Superior temporal gyrus (tissue), 1 donor: ENCODE measurements around the gene KDM4B.

ENCODE experiments used
- DNase-seq: peaks from one replicate; pipeline ENCODE4 v3.0.0-alpha.2; 2016; ENCODE audit errors: extremely low spot score

KDM4B gene

GRCh38 chr19:5122671-5123409 is 153.9 kb downstream of the KDM4B start:
- no peak for DNase-seq

GRCh38 chr19:5123646-5124045 is 154.7 kb downstream of the KDM4B start:
- DNase-seq: no peak

- no peak for DNase-seq
These were observed 155.4 kb downstream of the KDM4B start for GRCh38 chr19:5124111-5124855.

GRCh38 chr19:5125376-5125775 is 156.5 kb downstream of the KDM4B start:
- DNase-seq: no peak

DNA sequence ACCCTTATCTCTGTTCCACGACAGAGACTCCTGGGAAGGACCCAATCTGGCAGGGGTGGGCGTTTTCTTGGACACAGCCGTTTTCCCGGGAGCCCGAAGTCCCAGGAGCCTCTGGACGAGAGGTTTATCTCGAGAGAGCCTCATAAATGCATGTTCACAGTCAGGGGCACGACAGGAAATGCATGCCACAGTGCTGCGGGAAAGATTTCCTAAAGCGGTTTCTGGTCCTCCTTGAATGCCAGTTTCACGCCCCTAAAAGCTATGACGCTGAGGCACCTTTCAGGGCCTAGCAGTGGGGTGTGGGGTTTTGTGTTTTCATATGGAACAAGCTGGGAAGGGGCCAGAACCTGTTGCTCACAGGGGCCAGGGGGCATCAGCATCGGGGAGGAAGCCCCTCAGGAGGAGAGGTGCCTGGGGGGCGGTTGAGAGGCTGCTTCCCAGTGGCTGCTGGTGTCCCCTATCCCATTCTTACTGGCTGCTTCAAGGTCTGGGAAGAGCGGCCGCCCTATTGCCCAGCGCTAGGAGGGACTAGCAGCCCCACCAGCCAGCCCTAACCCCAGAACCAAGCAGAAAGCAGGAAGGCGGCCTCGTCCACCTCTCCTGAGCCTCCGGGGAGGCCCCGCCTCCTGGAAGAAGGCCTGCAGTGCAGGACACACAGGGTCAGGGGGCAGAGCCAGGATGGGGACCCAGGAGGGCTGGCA is 157.0 kb downstream of the KDM4B start:
- DNase-seq: no peak

DNA sequence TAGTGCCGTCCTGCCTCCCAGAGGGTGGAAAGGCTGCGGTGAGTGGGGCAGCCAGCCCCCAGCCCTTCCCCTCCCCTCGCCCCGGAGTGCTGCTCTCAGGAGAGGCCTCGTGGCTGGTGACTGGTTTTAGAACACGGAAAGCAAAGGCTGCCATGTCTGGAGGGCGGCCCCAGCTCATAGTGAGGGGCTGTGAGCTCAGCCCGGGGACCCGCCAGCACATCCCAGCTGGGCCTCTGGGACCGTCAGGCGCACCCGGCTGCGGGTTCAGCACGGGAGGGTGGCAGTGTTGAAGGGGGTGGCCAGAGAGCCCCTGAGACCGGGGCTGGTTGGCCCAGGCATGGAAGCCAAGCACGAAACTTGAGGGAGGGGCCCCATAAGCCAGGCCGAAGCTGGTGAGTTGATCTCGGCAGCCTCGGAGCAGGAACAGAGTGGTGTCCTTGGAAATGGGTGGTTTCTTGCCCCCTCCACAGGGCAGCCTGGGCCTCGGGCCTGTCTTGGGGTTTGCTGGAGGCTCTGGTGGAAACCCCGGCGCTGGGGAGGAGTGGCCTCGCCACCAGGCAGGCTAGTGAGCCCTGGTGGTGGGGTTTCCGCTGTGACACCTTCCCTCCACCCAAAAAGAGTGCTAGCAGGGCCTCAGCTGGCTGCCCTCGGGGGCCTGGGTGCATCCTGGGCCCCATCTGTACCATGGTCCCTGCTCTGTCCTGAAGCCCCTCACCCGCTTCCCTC is 157.7 kb downstream of the KDM4B start:
- DNase-seq: no peak

DNA sequence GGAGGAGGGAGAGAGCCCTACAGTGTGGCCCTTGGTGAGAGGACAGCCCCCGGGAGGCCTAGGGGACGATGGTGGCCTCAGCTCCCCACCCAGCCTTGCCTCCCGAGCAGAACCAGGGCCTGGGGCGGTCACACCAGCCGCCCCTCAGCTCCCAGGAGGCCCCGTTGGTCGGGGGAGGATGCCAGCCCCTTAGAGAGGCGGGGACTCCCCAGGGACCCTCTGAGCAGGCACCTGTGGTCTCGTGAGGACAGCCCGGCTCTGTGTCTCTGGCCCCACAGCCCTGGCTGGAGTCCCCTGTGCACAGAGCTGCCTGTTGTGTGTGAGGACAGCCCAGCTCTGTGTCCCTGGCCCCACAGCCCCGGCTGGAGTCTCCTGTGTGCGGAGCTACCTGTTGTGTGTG is 158.8 kb downstream of the KDM4B start:
- no peak for DNase-seq

DNA sequence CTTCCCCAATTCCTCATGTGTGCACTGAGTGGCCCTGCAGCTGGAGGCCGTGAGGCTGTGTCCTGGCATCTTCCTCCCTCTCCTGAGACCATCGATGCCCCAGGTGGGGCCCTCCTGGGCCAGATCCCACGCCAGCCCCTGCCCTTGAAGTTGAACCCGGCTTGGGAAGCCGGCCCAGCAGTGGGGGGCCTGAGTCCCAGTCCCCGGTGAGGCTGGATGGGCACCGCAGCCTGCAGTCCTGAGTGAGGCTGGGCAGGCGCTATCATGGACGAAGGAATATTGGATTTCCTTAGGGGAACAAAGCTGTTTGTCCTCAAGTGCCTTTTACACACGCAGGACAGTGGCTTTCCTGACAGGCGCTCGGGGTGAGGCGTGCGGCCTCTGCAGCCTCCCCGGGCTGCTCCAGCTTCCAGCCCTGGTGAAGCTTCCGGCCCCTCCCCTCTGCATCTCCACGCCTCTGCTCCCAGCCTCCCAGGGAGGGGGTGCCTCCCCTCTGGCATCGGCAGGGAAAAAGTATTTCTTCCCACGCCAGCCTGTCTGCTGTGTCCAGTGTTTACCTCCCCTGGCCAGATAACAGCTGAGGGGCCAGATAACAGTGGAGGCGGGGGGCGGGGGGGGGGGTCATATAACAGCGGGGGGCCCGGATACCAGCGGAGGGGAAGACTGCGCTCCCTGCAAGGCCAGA is 159.5 kb downstream of the KDM4B start:
- no peak for DNase-seq

DNA sequence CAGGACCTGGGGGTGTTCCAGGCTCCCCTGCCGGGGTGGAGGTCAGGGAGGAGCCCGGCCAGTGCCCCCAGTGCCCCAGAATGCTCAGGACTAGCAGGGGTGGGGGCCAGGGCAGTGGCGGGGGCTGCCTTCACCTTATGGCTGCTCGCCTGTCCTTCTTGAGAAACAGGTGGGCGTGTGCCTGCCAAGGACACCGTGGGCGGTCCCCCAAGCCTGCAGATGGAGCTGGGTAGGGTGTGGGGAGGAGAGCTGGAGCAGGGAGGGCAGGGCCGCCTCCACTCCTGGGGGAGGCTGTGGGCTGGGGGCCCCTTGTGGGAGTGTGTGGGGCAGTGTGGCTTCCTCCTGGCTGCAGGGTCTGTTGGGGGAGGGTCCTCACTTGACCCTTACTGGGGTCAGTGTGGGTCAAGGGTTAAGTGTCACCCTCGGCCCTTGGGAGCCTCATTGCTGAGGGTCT is 160.1 kb downstream of the KDM4B start:
- no peak for DNase-seq

DNA sequence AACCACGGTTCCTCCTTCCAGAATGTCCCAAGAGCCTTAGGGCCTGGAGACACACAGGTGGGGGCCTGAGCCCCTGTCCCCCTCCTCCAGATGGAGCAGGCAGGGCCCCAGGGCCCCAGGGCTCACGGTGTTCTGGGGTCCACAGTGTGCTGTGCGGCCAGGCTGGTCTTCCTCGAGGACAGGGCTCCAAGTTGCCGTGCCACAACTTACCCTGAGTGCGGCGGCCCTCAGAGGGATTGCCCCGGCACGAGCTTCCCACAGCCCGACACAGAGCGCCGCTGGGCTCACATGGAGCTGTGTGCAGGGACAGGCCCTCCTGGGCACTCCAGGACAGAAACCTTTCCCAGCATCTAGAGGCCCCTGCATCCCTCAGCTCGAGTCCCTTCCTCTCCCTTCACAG is 160.8 kb downstream of the KDM4B start:
- no peak for DNase-seq

GRCh38 chr19:5130371-5131030 is 161.6 kb downstream of the KDM4B start:
- DNase-seq: no peak

- no peak for DNase-seq
These were observed 162.2 kb downstream of the KDM4B start for GRCh38 chr19:5131031-5131505.

GRCh38 chr19:5131506-5132205 is 162.7 kb downstream of the KDM4B start:
- DNase-seq: no peak

DNA sequence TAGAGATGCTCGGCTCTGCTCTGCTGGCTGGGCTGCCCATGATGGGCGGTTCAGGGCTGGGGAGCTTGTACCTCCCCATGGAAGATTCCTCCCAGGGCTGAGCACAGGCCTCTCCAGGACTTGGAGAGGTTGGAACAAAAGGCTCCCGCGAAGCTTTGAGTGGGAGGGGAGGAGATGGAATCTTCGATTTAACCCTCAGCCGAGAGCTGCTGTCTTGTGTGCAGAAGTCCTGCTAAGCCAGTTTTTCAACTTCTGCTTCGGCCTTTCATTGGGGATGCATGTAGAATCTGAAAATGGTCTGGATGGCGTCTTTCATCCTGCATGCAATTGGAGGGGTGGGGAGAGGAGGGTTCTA is 163.3 kb downstream of the KDM4B start:
- DNase-seq: no peak

DNA sequence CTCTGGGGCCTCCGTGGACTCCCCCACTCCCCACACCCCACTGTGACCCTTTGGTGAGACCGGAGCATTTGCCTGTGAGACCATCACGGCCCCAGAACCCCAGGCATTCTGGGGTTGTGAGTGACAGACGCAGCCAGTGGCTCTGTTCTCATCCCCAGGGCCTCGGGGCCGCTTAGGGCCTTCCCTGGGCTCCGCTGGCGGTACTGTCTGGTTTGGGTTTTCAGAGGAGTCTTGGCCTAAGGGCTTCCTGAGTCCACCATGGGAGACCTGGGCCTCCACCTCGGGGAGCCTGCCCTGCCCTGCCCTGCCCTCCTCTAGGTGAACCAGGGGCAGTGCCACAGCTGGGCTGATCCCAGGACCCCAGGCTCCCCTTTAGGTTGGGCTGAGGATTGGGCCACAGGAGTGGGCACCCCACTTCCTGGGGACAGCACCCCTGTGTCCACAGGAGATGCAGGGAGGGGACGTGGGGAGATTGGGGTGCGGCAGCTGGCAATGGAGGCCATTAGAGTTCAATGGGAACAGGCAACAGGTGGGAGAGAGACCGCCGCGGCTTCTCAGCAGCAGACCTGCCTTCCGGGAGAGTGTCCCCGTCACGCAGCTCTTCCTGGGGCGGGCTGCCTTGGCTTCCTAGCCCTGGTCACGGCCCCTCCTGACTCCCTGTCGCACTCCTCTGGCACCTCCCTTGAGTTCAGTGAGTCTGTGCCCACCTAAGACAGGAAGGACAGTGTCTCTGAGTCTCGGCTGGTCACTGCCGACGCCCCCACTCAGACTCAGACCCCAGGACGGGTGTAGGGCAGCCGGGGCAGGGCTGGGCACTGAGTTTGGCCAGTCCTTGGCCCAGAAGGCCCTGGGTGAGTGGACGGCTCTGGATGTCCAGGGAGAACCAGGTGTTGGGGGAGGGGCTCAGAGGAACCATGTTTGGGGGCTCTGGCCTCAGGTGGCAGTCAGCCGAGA is 164.1 kb downstream of the KDM4B start:
- DNase-seq: no peak

DNA sequence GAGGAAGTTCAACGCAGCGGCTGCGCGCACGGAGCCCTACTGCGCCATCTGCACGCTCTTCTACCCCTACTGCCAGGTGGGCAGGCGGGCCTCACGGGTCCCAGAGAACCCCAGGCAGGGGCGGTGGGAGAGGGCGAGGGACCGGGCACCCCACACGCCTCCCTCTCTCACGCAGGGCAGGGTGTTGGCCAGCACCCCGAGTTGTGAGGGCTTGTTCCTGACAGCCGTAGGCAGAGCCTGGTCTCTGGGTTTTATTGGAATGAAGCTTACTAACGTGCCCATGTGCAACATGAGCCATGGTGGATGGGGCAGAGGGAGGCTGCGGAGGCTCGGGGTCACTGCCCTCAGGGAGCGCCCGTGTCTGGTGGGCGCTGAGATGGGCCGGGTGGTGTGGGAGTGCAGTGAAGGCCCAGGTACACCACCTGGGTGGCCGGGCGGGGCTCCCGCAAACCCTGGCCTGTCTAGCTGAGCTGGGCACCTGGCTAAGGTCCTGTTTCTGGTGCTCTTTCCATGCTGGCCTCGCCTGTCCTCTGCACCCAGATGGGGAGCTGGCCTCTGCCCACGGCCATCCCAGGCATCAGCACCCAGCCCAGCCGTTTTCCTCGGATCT is 165.2 kb downstream of the KDM4B start:
- DNase-seq: no peak

- no peak for DNase-seq
These were observed 165.8 kb downstream of the KDM4B start for GRCh38 chr19:5134691-5135090.

DNA sequence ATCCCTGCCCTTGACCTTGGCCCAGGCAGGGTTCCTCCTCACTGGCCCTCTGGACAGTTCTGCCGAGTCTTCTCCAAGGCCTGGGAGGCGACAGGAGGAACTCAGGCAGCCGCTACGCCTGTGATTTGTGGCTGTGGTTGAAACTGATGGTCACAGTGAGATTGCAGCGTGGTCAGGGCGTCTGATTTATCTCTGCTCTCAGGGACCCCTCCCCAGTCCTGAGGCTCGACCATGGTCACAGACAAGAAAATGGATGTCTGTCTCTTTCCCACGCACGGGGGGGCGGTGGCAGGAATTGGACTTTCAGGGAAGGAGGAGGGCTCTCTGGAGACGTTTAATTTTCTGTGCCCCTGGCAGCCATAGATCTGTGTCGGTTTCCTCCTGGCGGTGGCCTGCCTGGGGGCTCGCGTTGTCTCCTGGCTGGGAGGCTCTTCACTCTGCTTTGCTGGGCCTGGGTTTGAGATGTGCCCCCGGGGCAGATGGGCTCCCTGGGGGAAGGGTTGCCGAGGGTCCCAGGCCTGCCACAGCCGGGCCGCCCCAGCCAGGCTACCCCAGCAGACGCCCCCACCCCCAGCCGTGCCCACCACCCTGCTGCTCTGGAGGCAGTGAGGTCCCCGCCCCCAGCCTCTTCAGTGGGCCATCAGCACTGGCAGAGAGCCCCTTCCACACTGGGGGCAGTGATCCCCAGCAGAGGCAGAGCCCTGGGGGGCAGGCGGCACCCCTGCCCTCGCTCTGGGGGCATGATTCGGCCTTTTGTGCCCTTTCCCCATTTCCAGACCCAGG is 167.4 kb downstream of the KDM4B start:
- DNase-seq: no peak
